ENCODE results near the gene RNF41.
A peak's percentile ranks its signal among the peaks of the same experiment; 100 is the strongest.

RNF41 gene

GRCh38 chr12:56243731-56244181, 22.0 kb upstream of the RNF41 start:
- DNase-seq (ENCODE audit: low read depth, low spot score), result no peak

GRCh38 chr12:56242986-56243385, 21.3 kb upstream of the RNF41 start:
- no peak for DNase-seq (ENCODE audit: low read depth, low spot score)

- no peak for DNase-seq (ENCODE audit: low read depth, low spot score)
Observed at GRCh38 chr12:56241424-56242303, 19.9 kb upstream of the RNF41 start.

GRCh38 chr12:56237552-56237951, 15.8 kb upstream of the RNF41 start:
- no peak for DNase-seq (ENCODE audit: low read depth, low spot score)

- no peak for DNase-seq (ENCODE audit: low read depth, low spot score)
Observed at GRCh38 chr12:56236985-56237384, 15.3 kb upstream of the RNF41 start.

DNA sequence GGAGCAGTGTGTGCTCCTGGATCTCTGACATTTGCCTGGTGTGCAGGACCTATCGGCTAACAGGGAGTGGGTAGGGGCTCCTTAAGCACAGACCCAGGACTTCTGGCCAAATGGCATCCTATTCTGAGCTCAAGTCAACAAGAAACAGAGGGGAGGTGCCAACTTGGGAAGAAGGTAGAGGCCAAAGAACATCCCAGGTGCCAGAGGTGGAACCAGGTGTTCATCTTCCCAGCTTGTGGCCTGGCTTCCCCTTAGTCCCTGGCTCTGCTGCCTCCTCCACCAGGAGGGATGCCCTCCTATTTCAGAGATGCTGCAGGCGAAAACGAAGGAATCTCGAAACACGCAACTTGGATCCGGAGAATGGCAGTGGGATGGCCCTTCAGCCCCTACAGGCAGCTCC, 14.4 kb upstream of the RNF41 start:
- no peak for DNase-seq (ENCODE audit: low read depth, low spot score)

DNA sequence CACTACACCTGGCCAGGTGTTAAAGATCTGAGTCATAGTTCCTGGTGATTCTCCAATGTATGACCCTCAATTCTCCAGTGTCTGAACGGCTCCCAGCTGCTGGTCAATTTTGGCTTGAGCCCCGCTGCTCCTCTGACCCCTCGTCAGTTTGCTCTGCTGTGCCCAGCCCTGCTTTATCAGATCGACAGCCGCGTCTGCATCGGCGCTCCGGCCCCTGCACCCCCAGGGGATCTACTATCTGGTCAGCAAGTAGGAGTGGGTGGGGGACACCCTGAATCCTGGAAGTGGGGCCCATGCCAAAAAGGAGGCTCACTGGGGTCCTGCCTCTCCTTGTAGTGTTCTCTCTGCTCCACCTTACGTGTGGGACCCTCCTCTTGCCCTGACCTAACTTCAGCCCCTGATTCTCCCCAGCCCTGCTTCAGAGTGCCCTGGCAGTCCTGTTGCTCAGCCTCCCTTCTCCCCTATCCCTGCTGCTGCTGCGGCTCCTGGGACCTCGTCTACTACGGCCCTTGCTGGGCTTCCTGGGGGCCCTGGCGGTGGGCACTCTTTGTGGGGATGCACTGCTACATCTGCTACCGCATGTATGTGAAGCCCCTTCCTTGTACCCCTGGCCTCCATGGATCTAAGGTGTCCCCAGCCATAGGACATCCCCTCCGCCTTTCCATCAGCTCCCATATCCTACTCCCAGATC, 13.2 kb upstream of the RNF41 start:
- no peak for DNase-seq (ENCODE audit: low read depth, low spot score)

DNA sequence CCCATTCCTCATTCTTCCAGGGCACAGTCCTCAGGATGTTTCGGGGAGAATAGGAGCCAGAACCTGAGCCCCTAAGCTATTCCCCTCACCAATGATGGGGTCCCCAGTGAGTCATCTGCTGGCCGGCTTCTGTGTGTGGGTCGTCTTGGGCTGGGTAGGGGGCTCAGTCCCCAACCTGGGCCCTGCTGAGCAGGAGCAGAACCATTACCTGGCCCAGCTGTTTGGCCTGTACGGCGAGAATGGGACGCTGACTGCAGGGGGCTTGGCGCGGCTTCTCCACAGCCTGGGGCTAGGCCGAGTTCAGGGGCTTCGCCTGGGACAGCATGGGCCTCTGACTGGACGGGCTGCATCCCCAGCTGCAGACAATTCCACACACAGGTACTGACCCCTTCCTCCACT, 9.5 kb upstream of the RNF41 start:
- no peak for DNase-seq (ENCODE audit: low read depth, low spot score)

- no peak for DNase-seq (ENCODE audit: low read depth, low spot score)
Observed at GRCh38 chr12:56230432-56231183, 8.9 kb upstream of the RNF41 start.

DNA sequence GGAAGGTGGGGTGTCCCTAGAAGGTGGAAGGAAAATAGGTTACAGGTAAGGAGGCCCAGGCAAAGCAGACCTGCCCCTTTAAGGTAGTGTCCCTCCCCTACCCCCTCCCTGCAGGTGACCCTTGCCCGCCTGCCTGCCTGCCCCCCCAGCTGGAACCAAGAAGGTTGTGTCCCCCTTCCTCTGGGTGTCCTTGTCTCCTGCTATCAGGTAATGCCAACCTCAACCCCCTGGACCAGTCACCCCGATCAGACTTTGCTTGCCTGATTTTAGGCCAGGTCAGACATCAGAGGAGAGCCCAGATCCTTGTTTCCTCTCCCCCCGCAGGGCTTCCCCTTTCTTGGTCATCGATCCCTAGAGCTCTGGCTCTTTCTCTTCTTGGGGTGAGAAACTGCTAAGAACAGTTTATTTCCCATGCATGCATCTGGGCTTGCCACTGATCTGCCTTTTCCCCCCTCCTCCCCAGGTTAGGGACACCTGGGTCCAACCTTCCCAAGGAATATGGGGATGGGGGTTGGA, 8.3 kb upstream of the RNF41 start, which contains the start of gene SLC39A5:
SLC39A5 (plus strand) TSS at position 136 of the 516 bp plus-strand sequence. CDS start 1,224 bp downstream, outside the sequence.
- DNase-seq (ENCODE audit: low read depth, low spot score), result no peak

- no peak for DNase-seq (ENCODE audit: low read depth, low spot score)
Observed at GRCh38 chr12:56229082-56229481, 7.4 kb upstream of the RNF41 start.

GRCh38 chr12:56224954-56225353, 3.2 kb upstream of the RNF41 start:
- DNase-seq (ENCODE audit: low read depth, low spot score), result no peak

DNA sequence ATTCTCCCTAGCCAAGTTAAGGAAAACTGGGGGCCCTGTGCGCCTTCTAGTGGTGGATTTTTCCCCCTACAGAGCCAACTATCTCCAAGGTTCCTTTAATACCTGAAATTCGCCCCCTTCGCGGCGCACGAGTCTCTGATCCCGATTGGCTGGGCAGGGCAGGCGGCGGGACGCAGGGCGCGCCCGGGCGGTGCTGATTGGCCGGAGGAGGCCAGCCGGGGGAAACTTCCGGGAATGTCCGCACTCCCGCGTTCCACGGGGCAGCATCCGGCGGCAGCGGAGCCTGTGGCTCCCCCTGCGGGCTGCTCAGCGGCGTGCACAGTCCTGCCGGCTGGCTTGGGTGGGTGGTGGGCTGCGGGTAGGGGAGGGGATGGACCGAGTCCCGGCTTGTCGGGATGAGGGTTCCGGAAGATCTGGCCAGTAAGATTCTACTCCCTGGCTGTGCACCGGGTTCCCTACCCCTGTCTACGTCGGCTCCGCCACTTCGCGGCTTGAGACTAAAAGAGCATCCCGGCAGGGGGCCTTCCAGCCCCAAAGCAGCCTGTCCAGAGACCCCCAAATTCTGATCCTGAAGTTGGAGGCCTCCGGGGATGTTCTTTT, 2.5 kb upstream of the RNF41 start, which contains the start of gene NABP2:
NABP2 (plus strand) TSS at position 241 of the 600 bp plus-strand sequence. CDS start 515 bp downstream, outside the sequence.
- peak; percentile 92 for DNase-seq (ENCODE audit: low read depth, low spot score)

GRCh38 chr12:56223571-56224101, 1.9 kb upstream of the RNF41 start:
- no peak for DNase-seq (ENCODE audit: low read depth, low spot score)

DNA sequence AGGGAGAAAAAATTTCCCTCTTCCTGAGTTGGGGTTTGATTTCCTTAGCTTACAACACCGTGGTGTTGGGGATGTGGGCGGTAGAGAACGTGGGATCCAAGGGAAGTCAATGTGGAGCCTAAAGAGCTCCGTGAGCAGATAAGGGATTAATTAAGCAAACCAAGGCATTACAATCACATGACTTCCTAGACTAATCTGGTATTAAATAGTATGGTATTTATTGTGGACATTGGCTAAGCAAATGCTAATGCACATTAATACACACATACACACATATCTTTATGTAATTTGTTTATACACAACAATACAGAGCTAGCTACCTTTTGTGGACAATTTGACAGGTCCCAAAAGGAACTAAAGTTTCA, 791 bp upstream of the RNF41 start:
- DNase-seq (ENCODE audit: low read depth, low spot score), result no peak

GRCh38 chr12:56221232-56221756, 428 bp downstream of the RNF41 start:
- no peak for DNase-seq (ENCODE audit: low read depth, low spot score)

DNA sequence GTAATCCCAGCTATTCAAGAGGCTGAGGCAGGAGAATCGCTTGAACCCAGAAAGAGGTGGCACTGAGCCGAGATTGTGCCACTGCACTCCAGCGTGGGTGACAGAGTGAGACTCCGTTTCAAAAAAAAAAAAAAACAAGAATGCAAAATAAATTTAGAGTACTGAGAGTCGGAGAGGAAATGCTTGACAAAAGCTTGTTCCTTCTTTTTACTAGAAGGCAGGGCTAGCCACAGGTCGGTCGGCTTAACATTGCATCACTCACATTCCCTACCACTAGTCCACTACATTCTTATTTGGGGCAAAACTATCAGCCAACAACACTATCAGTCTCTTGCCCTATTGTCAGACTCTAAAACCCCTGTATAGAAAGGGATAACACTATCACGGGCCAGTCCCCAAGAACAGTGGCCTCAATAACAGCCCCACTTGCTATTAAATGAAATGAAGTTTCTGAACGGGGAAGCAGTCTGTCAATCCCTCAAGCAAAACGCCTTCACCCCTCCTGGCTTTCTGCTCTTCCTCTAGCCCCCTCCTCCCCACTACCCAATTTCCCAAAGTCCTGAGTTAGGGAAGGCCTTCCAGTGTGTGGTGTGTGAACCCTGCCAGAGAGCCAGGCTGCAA, 1.0 kb downstream of the RNF41 start:
- no peak for DNase-seq (ENCODE audit: low read depth, low spot score)

DNA sequence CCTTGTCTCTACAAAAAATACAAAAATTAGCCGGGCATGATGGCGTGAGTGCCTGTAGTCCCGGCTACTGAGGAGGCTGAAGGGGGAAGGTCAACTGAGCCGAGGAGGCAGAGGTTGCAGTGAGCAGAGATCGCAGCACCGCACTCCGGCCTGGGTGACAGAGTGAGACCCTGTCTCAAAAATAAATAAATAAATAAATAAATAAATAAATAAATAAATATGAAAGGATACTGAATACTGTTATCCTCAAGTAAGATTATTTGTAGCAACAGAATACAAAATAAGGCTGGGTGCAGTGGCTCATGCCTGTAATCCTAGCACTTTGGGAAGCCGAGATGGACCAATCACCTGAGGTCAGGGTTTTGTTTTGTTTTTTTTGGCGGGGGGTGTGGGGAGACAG, 1.9 kb downstream of the RNF41 start:
- no peak for DNase-seq (ENCODE audit: low read depth, low spot score)

- DNase-seq (ENCODE audit: low read depth, low spot score), result no peak
Observed at GRCh38 chr12:56216461-56216860, 5.3 kb downstream of the RNF41 start.

GRCh38 chr12:56213878-56214277, 7.8 kb downstream of the RNF41 start:
- DNase-seq (ENCODE audit: low read depth, low spot score), result no peak
